ENCODE results near the gene ZNF670.

DNA sequence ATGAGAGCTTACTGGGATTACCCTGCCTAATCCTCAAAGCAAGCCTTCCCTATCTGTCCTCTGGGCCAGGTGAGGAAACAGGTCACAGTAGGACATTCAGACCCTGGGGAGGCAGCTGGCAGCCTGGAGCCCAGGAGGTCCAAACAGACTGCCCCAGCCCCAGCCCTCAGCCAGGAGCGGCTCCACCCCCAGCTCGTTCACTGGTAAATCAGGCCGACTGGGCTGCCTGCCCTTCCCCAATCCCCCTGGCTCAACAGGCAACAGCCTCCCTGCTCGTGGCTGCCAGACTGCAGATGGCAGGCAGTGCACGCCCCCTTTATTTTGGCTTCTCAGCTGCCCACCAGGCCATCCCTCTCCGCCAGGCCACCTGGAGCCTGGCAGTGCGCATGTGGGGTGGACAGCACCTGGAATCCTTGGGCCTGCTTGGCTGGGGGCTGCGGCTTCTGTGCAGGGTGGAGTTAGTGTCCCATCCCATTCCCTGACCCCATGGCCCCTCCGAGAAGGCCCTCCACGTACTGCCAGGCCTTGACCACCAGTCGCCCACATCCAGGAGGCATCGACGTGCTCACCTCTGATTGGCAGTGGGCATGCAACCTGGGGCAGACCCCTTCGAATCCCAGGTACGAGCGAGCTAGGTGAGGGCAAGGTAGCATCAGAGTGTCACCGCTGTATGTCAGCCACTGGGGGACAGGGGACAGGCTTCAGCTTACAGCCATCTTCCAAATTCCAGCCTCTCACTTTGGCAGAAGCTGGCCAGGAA lies 11.2 kb upstream of the ZNF670 start:
- TF ChIP-seq, protein P1, sequence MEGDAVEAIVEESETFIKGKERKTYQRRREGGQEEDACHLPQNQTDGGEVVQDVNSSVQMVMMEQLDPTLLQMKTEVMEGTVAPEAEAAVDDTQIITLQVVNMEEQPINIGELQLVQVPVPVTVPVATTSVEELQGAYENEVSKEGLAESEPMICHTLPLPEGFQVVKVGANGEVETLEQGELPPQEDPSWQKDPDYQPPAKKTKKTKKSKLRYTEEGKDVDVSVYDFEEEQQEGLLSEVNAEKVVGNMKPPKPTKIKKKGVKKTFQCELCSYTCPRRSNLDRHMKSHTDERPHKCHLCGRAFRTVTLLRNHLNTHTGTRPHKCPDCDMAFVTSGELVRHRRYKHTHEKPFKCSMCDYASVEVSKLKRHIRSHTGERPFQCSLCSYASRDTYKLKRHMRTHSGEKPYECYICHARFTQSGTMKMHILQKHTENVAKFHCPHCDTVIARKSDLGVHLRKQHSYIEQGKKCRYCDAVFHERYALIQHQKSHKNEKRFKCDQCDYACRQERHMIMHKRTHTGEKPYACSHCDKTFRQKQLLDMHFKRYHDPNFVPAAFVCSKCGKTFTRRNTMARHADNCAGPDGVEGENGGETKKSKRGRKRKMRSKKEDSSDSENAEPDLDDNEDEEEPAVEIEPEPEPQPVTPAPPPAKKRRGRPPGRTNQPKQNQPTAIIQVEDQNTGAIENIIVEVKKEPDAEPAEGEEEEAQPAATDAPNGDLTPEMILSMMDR (IDR thresholded peaks at IDR 0.05) = no peak
- TF ChIP-seq POLR2AphosphoS5 (IDR thresholded peaks at IDR 0.05) = no peak
- TF ChIP-seq POLR2A (IDR thresholded peaks at IDR 0.05) = no peak

Data from transverse colon (tissue), 4 donors.